HG02840 (cell line): ENCODE measurements around the gene GPX2.

ENCODE experiments used
- ATAC-seq: cut with Tn5 transposase; IDR thresholded peaks from one replicate; pipeline ENCODE4 v1.9.1; 2021; ENCODE audit warnings: mild to moderate bottlenecking, moderate library complexity, moderate number of reproducible peaks; ENCODE audit not compliant: unreplicated experiment, low FRiP score

The GPX2 gene

GRCh38 chr14:64942531-64943111, at the start of gene GPX2:
GPX2 (minus strand) TSS chr14:64942745; CDS start chr14:64942726, 19 bp downstream.
- no peak for ATAC-seq

- ATAC-seq = no peak
Measured at GRCh38 chr14:64990939-64991338, 48.4 kb upstream of the GPX2 start.

GRCh38 chr14:64990296-64990695, 47.8 kb upstream of the GPX2 start:
- ATAC-seq = no peak

GRCh38 chr14:64987438-64987767, 44.9 kb upstream of the GPX2 start:
- ATAC-seq = no peak

GRCh38 chr14:64986648-64987437, 44.3 kb upstream of the GPX2 start, which contains the start of gene FNTB:
FNTB (plus strand) TSS chr14:64986895; CDS start chr14:64986954, 59 bp downstream.
- ATAC-seq = peak; percentile 94

- no peak for ATAC-seq
Measured at GRCh38 chr14:64983439-64984310, 41.1 kb upstream of the GPX2 start.

DNA sequence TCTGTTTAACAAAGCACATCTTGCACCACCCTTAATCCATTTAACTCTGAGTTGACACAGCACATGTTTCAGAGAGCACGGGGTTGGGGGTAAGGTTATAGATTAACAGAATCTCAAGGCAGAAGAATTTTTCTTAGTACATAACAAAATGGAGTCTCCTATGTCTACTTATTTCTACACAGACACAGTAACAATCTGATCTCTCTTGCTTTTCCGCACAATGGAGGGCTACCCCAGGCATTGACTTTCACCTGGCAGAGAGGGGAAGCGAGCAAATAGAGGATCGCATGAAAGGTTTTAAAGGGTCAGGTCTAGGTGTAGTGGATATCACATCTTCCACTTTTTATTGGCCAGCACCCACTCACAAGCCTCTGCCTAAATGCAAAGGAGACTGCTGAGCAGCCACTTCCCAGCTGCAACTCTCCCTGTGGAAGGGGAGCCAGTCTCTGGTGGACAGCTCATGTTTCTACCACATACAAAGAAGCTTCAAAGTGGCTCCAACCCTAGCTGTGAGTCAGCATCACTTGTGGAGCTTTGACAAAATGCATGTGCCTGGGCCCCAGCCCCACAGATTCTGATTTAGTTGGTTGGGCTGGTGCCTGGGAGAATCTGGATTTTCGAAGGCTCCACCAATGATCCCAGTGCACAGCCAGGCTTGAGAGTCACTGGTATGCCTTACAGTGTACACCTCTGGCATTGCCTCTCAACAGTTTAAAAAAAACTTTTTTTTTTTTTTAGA, 37.0 kb upstream of the GPX2 start:
- no peak for ATAC-seq

DNA sequence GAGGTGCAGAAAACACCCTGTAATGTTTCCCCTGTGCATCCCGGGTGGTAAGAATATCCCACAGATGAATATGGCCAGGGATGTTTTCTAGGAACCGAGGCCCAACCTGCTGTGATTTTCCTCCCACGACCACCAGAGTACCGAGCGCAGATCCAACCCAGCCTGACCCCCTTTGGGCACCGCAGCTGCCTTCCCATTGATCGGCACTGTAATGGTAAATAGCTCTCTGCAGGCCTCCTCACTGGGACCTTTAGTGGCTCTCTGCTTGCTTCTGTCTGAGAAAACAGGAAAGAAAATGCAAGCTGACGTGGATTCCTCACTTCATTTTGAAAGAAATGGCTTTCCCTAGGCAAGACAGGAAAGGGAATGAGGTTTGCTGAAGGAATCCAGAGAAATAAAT, 32.0 kb upstream of the GPX2 start:
- ATAC-seq = no peak

GRCh38 chr14:64973826-64974225, 31.3 kb upstream of the GPX2 start:
- ATAC-seq = no peak

DNA sequence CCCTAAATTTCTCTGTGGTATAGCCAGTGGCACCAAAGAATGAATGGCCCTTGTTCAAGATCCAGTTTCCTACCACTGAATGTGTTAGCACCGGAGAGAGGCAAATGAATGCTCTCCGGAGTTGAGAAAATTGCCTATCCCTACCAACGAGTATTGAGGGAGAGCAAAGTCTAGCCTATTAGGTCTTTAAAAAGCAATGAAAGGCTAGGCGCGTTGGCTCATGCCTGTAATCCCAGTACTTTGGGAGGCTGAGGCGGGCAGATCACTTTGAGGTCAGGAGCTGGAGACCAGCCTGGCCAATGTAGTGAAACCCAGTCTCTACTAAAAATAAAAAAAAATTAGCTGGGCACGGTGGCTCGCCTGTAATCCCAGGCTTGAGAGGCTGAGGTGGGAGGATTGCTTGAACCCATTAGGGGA, 30.5 kb upstream of the GPX2 start:
- ATAC-seq = no peak

DNA sequence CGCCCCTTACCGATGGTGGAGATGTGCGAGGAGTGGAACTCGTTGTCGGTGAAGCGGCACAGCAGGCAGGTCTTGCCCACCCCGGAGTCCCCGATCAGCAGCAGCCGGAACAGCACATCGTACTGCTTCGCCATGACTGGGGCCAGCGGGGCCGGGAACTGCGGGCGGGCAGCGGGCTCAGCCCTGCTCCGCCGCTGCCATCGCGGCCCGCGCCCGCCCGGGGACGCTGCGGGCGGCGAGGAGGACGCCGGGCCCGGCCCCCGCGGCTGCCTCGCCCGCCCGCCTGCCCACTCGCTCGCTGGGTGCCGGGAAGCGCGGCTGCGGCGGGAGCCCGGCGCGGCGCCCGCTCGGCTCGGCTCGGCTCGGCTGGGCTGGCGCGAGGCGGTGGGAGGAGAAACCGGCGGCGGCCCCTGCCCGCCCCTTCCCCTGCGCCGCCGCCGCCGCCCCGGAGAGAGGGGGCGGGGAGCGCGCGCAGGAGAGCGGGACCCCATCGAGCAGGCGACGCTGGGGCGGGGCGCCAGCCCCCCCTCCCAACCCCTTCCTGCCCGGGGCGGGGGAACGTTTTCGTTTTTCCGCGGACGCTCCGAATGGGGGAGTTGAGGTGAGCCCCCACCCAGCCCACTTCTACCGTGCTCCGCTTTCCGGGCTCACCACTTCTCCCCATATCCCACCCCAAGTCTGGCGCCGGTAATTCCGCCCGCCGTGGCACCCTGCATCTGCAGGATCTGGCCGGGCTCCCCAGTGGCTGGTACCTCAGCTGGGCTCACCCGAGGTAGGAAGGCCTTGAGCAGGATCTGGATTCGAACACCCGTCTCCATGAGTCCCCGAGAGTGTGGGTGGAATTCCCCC, 29.6 kb upstream of the GPX2 start, which contains the start of gene RAB15:
TSS of gene RAB15 (minus strand) at position 394 of the 849 bp plus-strand sequence. CDS start at position 134, 260 bp downstream.
- no peak for ATAC-seq

DNA sequence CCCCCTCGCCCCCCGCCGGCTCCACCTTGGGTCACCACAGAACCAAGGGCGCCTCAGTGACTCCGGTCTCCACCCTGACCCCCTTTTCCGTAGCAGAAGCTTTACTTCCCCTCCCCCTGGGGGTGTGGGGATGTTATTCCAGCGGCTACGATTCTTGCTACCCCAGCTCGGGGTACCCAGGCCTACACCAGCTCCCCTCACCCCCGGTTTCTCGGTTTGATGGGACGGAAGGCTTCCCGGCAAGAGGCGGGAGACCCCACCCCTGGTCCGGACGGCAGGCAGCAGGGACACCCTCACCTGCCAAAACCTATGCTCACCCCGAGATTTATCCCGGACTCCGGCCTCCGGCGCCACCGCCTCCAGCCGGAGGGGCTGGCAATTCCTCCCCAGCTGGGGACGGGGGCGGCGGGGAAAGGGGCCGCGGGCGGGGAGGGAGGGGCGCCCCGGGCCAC, 29.0 kb upstream of the GPX2 start:
- ATAC-seq = no peak

DNA sequence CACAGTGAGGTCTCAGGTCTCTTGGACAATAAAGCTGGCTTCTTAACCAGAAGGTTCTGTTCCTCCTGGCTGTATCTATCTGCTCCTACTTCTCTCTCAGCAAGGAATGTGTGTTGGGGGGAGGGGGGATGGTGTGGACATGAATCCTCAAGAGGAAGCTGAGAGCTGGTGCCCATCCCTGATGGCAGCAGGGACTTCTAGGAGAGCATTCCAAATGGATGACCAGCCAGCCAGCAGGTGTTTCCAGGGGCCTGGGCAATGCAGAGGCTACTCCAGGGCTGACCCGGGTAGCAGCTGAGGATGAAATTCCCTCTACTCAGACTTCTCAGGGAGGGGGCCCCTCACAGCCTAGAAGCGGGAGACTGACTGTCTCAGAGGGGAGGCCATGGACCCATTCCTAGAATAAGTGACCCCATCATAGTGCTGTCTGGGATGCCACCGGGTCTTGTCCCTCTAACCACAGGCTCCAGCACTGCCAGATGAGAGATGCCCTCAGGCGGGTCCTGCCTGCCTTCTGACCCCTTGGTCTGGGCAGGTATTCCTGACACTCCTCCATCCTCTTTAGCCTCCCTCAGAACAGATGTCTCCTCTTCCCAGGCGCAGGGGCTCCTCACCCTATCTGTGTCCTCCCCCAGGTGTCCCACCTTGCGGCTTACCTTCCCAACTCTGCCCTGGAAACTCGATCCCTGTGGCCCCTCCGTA, 28.4 kb upstream of the GPX2 start:
- ATAC-seq = no peak

DNA sequence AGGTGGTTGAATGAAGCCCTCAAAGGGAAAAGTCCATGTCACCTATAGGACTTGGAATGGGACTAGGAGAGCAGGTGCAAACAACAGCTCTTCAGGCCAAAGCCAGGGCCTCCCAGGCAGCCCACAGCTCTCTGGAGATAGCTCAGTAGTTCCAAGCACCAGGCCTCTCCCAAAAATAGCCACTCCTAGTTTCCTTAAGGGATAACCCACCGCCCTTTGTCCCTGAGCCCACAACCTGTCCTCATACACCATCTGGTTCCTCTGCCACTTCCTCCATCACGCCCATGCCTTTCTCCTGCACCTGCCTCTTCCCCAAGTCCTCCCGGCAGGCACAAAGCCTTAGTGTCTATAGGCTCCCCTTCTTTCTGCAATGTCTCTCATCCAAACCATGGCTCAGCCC, 27.5 kb upstream of the GPX2 start:
- no peak for ATAC-seq

DNA sequence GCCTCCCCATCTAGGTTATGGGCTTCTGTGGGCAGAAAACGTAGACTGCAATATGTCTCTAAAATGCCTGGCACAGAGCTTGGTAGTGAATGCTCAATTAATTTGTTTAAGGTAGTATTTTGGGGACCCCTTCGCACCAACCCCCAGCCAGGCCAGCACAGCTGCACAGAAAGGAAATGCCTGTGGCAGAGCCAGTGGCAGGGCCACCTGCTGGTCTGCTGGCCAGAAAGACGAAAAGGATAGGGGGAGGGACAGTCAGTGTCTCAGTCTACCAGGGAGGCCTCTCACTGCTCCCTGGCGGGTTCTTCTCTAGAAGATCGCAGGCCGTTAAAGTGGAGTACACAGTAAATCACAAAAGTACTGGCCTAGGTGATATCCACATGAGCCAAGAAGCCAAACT, 26.1 kb upstream of the GPX2 start:
- no peak for ATAC-seq

GRCh38 chr14:64968167-64968566, 25.6 kb upstream of the GPX2 start:
- no peak for ATAC-seq

GRCh38 chr14:64966976-64967375, 24.4 kb upstream of the GPX2 start:
- ATAC-seq = no peak

GRCh38 chr14:64965356-64966000, 22.9 kb upstream of the GPX2 start:
- ATAC-seq = no peak
